HepG2 (cell line): ENCODE measurements around the gene STIM1.

Source experiments
- ATAD3A ChIP-seq: sonication (generic); formaldehyde crosslinking; IDR thresholded peaks from 2 replicates; pipeline ENCODE4 v1.4.0; 2020; ENCODE audit warnings: missing genetic modification reagents
- NCOR1 ChIP-seq: fragments of 200-600 bp; sonication (generic); IDR thresholded peaks from 2 replicates; pipeline ENCODE4 v1.7.0; 2017; ENCODE audit warnings: antibody characterized with exemption, low read length, borderline replicate concordance
- SIX4 ChIP-seq: sonication (generic); formaldehyde crosslinking; IDR thresholded peaks from 2 replicates; pipeline ENCODE4 v1.4.0; 2020; ENCODE audit warnings: missing genetic modification reagents
- TGIF2 ChIP-seq: IDR thresholded peaks from 2 replicates; pipeline ENCODE4 v1.6.1; 2016; ENCODE audit warnings: control low read depth, missing compliant biosample characterization
- ZNF670 ChIP-seq: sonication (generic); formaldehyde crosslinking; IDR thresholded peaks from 2 replicates; pipeline ENCODE4 v1.8.0; 2022; ENCODE audit warnings: mild to moderate bottlenecking, missing genetic modification reagents, borderline replicate concordance
- TF ChIP-seq, protein P1 (sequence below): sonication (generic); formaldehyde crosslinking; conservative IDR thresholded peaks from 2 replicates; pipeline ENCODE4 v1.4.0; 2020; ENCODE audit warnings: missing genetic modification reagents
- TF ChIP-seq, protein P2 (sequence below): sonication (generic); formaldehyde crosslinking; IDR thresholded peaks from 2 replicates; pipeline ENCODE4 v1.4.0; 2020; ENCODE audit warnings: missing genetic modification reagents
- TF ChIP-seq, protein P3 (sequence below): IDR thresholded peaks from 2 replicates; pipeline ENCODE4 v1.6.1; 2012; ENCODE audit warnings: inconsistent platforms

DNA sequence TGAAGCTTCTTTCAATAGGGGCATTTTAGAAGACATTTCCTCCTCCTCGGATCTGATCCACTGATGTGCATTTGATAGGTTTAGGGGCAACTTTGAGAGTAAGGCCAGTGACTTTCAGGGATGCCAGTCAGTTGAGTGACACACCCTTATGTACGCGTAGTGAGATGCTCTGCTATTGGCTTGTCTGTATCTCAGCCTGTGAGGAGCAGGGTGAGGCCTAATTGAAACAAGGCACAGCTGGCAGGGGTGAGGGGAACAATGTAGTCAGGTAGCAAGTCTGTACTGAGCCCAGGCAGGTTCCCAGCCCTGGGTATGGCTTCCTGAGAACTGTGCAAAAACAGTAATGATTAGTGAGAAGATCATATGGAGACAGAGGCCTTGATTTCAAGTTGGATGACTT is 61.5 kb downstream of the STIM1 start:
- TF ChIP-seq, protein P1, sequence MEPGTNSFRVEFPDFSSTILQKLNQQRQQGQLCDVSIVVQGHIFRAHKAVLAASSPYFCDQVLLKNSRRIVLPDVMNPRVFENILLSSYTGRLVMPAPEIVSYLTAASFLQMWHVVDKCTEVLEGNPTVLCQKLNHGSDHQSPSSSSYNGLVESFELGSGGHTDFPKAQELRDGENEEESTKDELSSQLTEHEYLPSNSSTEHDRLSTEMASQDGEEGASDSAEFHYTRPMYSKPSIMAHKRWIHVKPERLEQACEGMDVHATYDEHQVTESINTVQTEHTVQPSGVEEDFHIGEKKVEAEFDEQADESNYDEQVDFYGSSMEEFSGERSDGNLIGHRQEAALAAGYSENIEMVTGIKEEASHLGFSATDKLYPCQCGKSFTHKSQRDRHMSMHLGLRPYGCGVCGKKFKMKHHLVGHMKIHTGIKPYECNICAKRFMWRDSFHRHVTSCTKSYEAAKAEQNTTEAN (CRISPR knock-in tag), result no peak
- TF ChIP-seq, protein P2, sequence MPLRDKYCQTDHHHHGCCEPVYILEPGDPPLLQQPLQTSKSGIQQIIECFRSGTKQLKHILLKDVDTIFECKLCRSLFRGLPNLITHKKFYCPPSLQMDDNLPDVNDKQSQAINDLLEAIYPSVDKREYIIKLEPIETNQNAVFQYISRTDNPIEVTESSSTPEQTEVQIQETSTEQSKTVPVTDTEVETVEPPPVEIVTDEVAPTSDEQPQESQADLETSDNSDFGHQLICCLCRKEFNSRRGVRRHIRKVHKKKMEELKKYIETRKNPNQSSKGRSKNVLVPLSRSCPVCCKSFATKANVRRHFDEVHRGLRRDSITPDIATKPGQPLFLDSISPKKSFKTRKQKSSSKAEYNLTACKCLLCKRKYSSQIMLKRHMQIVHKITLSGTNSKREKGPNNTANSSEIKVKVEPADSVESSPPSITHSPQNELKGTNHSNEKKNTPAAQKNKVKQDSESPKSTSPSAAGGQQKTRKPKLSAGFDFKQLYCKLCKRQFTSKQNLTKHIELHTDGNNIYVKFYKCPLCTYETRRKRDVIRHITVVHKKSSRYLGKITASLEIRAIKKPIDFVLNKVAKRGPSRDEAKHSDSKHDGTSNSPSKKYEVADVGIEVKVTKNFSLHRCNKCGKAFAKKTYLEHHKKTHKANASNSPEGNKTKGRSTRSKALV (CRISPR knock-in tag), result no peak
- no peak for TF ChIP-seq SIX4
- TF ChIP-seq, protein P3, sequence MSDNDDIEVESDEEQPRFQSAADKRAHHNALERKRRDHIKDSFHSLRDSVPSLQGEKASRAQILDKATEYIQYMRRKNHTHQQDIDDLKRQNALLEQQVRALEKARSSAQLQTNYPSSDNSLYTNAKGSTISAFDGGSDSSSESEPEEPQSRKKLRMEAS, result no peak
- no peak for TF ChIP-seq NCOR1
- no peak for TF ChIP-seq ATAD3A
- TF ChIP-seq TGIF2, result no peak
- TF ChIP-seq ZNF670, result no peak
